ENCODE measurements around the gene RPL13. TPM values are rescaled to one million over a fixed set of nuclear protein-coding genes. Genes with fewer than 3 reads are reported as not detected.
A peak's percentile ranks its signal among the peaks of the same experiment; 100 is the strongest.

The RPL13 gene
- total RNA-seq, 1 donor from 2014 or later: 2,070 TPM

DNA sequence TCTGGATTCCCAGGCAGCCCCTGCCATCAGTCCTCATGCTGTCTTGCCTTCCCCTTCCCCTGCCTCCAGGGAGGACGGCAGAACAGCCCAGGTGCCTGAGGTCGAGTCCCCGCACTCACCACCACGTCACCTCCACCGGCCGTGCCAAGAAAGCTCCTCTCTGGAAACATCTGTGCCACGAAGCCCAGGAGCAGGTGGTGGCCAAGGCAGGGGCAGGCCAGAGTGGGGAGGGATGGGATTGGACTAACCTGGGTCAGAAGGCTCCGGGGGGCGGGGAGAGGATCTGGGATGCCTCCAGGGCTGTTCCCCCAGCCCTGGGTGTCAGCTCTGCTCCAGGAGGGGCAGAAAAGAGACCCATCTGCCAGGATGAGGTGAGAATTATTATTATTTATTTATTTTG is 45.5 kb downstream of the RPL13 start:
- no peaks in the 10 kb centered on the region for H3K36me3 Mint-ChIP-seq (ENCODE audit: low read depth, unreplicated experiment)
- no peak overlapping the region for H3K27ac Mint-ChIP-seq (ENCODE audit: unreplicated experiment)
- H3K27me3 Mint-ChIP-seq (ENCODE audit: unreplicated experiment): no peaks in the 10 kb centered on the region
- H3K4me1 Mint-ChIP-seq (ENCODE audit: unreplicated experiment): peaks cover 11% of the 10 kb centered on the region
- no peaks in the 10 kb centered on the region for H3K9me3 Mint-ChIP-seq (ENCODE audit: unreplicated experiment)
- DNase-seq (ENCODE audit: low spot score): no peak
- no peak overlapping the region for H3K4me3 Mint-ChIP-seq (ENCODE audit: unreplicated experiment)
- TF ChIP-seq, protein P1, sequence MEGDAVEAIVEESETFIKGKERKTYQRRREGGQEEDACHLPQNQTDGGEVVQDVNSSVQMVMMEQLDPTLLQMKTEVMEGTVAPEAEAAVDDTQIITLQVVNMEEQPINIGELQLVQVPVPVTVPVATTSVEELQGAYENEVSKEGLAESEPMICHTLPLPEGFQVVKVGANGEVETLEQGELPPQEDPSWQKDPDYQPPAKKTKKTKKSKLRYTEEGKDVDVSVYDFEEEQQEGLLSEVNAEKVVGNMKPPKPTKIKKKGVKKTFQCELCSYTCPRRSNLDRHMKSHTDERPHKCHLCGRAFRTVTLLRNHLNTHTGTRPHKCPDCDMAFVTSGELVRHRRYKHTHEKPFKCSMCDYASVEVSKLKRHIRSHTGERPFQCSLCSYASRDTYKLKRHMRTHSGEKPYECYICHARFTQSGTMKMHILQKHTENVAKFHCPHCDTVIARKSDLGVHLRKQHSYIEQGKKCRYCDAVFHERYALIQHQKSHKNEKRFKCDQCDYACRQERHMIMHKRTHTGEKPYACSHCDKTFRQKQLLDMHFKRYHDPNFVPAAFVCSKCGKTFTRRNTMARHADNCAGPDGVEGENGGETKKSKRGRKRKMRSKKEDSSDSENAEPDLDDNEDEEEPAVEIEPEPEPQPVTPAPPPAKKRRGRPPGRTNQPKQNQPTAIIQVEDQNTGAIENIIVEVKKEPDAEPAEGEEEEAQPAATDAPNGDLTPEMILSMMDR (IDR thresholded peaks at IDR 0.05; ENCODE audit: unreplicated experiment): no peak

- Mint-ChIP-seq H3K36me3 (ENCODE audit: low read depth, unreplicated experiment) (peaks cover under 1% of the 10 kb centered on the region), H3K27ac (ENCODE audit: unreplicated experiment) (no peak overlapping the region), H3K9me3 (ENCODE audit: unreplicated experiment) (no peaks in the 10 kb centered on the region), H3K27me3 (ENCODE audit: unreplicated experiment) (peaks cover 2% of the 10 kb centered on the region), H3K4me3 (ENCODE audit: unreplicated experiment) (no peak overlapping the region), H3K4me1 (ENCODE audit: unreplicated experiment) (peaks cover 20% of the 10 kb centered on the region)
- DNase-seq (ENCODE audit: low spot score): no peak
- TF ChIP-seq, protein P1 (IDR thresholded peaks at IDR 0.05; ENCODE audit: unreplicated experiment): no peak
These were observed 47.0 kb downstream of the RPL13 start for GRCh38 chr16:89607453-89607852.

DNA sequence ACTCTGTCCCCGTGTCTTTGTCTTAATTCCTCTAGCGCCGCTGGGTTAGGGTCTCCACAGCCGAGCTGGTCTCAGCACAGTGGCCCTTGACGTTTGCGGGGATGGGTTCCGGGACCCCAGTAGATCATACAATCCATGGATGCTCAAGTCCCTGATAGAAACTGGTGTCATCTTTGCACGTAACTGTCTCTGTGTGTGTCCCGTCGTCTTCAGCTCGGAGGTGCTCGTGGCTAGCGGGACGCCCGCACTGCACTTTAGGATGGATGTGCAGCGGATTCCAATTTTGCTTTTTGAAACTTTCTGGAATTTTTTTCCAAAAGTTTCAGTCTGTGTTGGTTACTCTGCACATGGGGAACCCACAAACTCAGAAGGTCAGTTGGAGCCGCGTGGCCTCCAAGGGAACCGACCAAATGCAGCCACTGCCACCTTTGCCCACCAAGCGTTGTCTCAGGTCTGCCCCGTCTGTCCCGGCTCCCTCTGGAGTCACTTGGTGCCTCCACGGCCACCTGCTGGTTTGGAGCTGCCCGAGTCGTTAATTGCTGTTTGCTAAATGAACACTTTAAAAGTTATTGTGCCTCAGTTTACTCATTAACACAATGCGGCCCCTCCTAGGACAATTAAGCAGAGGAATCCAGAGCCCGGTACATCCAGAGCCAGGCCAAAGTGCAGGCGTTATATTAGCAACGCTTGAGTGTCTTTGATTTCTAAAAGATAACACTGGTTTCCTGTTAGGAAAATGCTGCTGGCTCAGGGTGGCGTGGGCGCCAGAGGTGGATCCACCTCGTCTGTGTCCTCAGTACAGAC is 47.7 kb downstream of the RPL13 start:
- DNase-seq (ENCODE audit: low spot score): no peak
- Mint-ChIP-seq H3K4me1 (ENCODE audit: unreplicated experiment) (peaks cover 23% of the 10 kb centered on the region), H3K27me3 (ENCODE audit: unreplicated experiment) (peaks cover 6% of the 10 kb centered on the region), H3K36me3 (ENCODE audit: low read depth, unreplicated experiment) (peaks cover 8% of the 10 kb centered on the region), H3K27ac (ENCODE audit: unreplicated experiment) (no peak overlapping the region), H3K4me3 (ENCODE audit: unreplicated experiment) (no peak overlapping the region), H3K9me3 (ENCODE audit: unreplicated experiment) (no peaks in the 10 kb centered on the region)
- TF ChIP-seq, protein P1 (IDR thresholded peaks at IDR 0.05; ENCODE audit: unreplicated experiment): no peak

- Mint-ChIP-seq H3K4me3 (ENCODE audit: unreplicated experiment) (no peak overlapping the region), H3K9me3 (ENCODE audit: unreplicated experiment) (no peaks in the 10 kb centered on the region), H3K36me3 (ENCODE audit: low read depth, unreplicated experiment) (peaks cover 11% of the 10 kb centered on the region), H3K27ac (ENCODE audit: unreplicated experiment) (no peak overlapping the region), H3K4me1 (ENCODE audit: unreplicated experiment) (peaks cover 30% of the 10 kb centered on the region), H3K27me3 (ENCODE audit: unreplicated experiment) (peaks cover 10% of the 10 kb centered on the region)
- DNase-seq (ENCODE audit: low spot score): no peak
- TF ChIP-seq, protein P1 (IDR thresholded peaks at IDR 0.05; ENCODE audit: unreplicated experiment): no peak
These were observed 49.6 kb downstream of the RPL13 start for GRCh38 chr16:89610108-89610453.

DNA sequence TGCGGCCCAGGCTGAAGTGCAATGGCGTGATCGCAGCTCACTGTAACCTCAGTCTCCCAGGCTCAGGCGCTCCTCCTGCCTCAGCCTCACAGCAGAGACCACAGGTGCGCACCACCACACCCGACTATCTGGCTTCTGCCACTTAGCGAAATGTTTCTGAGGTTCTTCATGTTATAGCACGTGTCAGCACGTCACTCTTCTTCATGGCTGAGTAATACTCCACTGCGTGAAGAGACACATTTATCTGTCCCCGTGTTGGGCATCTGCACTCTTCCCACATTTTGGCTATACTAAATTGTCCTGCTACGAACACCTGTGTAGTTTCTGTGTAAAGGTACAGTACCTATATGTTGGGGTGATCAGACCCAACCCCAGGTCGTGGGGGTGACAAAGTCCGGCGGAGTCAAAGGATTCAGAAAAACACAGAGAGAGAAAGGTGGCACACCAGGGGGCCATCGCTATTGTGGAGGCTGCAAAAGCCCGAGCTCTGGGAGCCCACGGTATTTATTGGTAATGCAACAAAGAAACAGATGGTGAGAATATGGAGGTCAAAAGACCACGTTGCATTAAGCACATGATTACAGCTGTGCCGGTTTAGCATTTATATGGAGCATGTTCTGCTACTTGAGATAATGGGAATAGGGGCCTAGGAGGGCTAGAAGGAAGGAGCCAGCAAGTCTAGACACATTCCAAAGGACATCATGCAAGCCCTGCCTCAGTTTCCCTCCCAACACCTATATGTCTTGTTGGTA is 52.1 kb downstream of the RPL13 start:
- peaks cover 5% of the 10 kb centered on the region for H3K9me3 Mint-ChIP-seq (ENCODE audit: unreplicated experiment)
- peaks cover 39% of the 10 kb centered on the region for H3K4me1 Mint-ChIP-seq (ENCODE audit: unreplicated experiment)
- TF ChIP-seq, protein P1 (IDR thresholded peaks at IDR 0.05; ENCODE audit: unreplicated experiment): no peak
- no peak for DNase-seq (ENCODE audit: low spot score)
- H3K27ac Mint-ChIP-seq (ENCODE audit: unreplicated experiment): peak overlapping the region; percentile 75
- peaks cover 15% of the 10 kb centered on the region for H3K27me3 Mint-ChIP-seq (ENCODE audit: unreplicated experiment)
- no peak overlapping the region for H3K4me3 Mint-ChIP-seq (ENCODE audit: unreplicated experiment)
- peaks cover 20% of the 10 kb centered on the region for H3K36me3 Mint-ChIP-seq (ENCODE audit: low read depth, unreplicated experiment)
